HUES64 (cell line): ENCODE results near the gene C18orf32.
A peak's percentile ranks its signal among the peaks of the same experiment; 100 is the strongest.

Experiments used
- H3K27ac ChIP-seq: 2 replicates; pipeline ENCODE4 v1.7.0; 2013; ENCODE audit warnings: low read depth, low read length, inconsistent platforms
- H3K27me3 ChIP-seq: 2 replicates; pipeline ENCODE4 v1.6.1; 2013; ENCODE audit warnings: mild to moderate bottlenecking, low read length; ENCODE audit not compliant: insufficient read depth
- H3K36me3 ChIP-seq: 2 replicates; pipeline ENCODE4 v1.6.1; 2013; ENCODE audit warnings: mild to moderate bottlenecking, low read length; ENCODE audit not compliant: insufficient read depth
- H3K4me1 ChIP-seq: 2 replicates; pipeline ENCODE4 v1.6.1; 2013; ENCODE audit warnings: mild to moderate bottlenecking, low read length, moderate library complexity; ENCODE audit not compliant: insufficient read depth
- H3K4me3 ChIP-seq: 2 replicates; pipeline ENCODE4 v1.5.1; 2013; ENCODE audit warnings: mild to moderate bottlenecking, low read length, moderate library complexity
- H3K9ac ChIP-seq: 2 replicates; pipeline ENCODE4 v1.6.1; 2013; ENCODE audit warnings: mild to moderate bottlenecking, low read depth, low read length
- H3K9me3 ChIP-seq: 2 replicates; pipeline ENCODE4 v1.6.1; 2013; ENCODE audit warnings: low read depth, low read length; ENCODE audit not compliant: insufficient read depth
- WGBS: fragments of 150-250, 120-280 bp; methylation state at CpG from one replicate; pipeline ENCODE4 v1.1.7; 2013; ENCODE audit warnings: missing lambda C conversion rate; 5-methylcytosine and 5-hydroxymethylcytosine counted together

The C18orf32 gene

GRCh38 chr18:49500201-49500921 is 13.3 kb upstream of the C18orf32 start:
- H3K27ac ChIP-seq, result peak overlapping the region; percentile 80; the same call in 1 of the 2 replicates
- H3K4me1 ChIP-seq, result peaks cover 16% of the 10 kb centered on the region
- peak overlapping the region; percentile 11; the same call in 1 of the 2 replicates for H3K9ac ChIP-seq
- peak overlapping the region; percentile 15; the same call in 1 of the 2 replicates for H3K4me3 ChIP-seq
- no peaks in the 10 kb centered on the region for H3K27me3 ChIP-seq
- 8% methylated on average over 14 of the region's 14 CpGs for WGBS
- no peaks in the 10 kb centered on the region for H3K9me3 ChIP-seq
- no peaks in the 10 kb centered on the region for H3K36me3 ChIP-seq

- H3K9ac ChIP-seq, result no peak overlapping the region
- WGBS, result 67% methylated on average over 16 of the region's 16 CpGs
These were observed 12.1 kb upstream of the C18orf32 start for GRCh38 chr18:49499046-49499637.

GRCh38 chr18:49495480-49495879 is 8.4 kb upstream of the C18orf32 start:
- H3K9me3 ChIP-seq, result no peaks in the 10 kb centered on the region
- H3K36me3 ChIP-seq, result peaks cover 13% of the 10 kb centered on the region
- H3K9ac ChIP-seq, result no peak overlapping the region
- no peaks in the 10 kb centered on the region for H3K27me3 ChIP-seq
- H3K4me1 ChIP-seq, result peaks cover 41% of the 10 kb centered on the region
- WGBS, result 57% methylated on average over 2 of the region's 2 CpGs
- H3K4me3 ChIP-seq, result no peak overlapping the region
- H3K27ac ChIP-seq, result no peak overlapping the region

More at GRCh38 chr18:49499046-49499637, 12.1 kb upstream of the C18orf32 start:
- H3K9me3 ChIP-seq, result no peaks in the 10 kb centered on the region
- H3K4me3 ChIP-seq, result no peak overlapping the region
- no peaks in the 10 kb centered on the region for H3K36me3 ChIP-seq
- H3K27me3 ChIP-seq, result no peaks in the 10 kb centered on the region
- peaks cover 24% of the 10 kb centered on the region for H3K4me1 ChIP-seq
- no peak overlapping the region for H3K27ac ChIP-seq

GRCh38 chr18:49495076-49495475 is 8.0 kb upstream of the C18orf32 start:
- Histone ChIP-seq H3K4me1 (peaks cover 44% of the 10 kb centered on the region), H3K27me3 (no peaks in the 10 kb centered on the region), H3K36me3 (peaks cover 17% of the 10 kb centered on the region), H3K9me3 (no peaks in the 10 kb centered on the region), H3K27ac (no peak overlapping the region), H3K9ac (no peak overlapping the region), H3K4me3 (no peak overlapping the region)
- WGBS, result 38% methylated on average over 3 of the region's 3 CpGs

GRCh38 chr18:49494660-49495059 is 7.6 kb upstream of the C18orf32 start:
- Histone ChIP-seq H3K27me3 (no peaks in the 10 kb centered on the region), H3K27ac (no peak overlapping the region), H3K9me3 (no peaks in the 10 kb centered on the region), H3K4me1 (peaks cover 48% of the 10 kb centered on the region), H3K9ac (no peak overlapping the region), H3K36me3 (peaks cover 21% of the 10 kb centered on the region), H3K4me3 (no peak overlapping the region)
- WGBS, result no CpG with 5 or more reads among the region's 2 CpGs

GRCh38 chr18:49492694-49493033 is 5.6 kb upstream of the C18orf32 start:
- peak overlapping the region; percentile 99; the same call in 1 of the 2 replicates for H3K4me3 ChIP-seq
- no peaks in the 10 kb centered on the region for H3K9me3 ChIP-seq

GRCh38 chr18:49491857-49492693 is 5.0 kb upstream of the C18orf32 start, which contains the start of gene RPL17:
Gene RPL17 (minus strand): TSS chr18:49492465.
- Histone ChIP-seq H3K9me3 (no peaks in the 10 kb centered on the region), H3K9ac (peak within 1 kb of the TSS; percentile 99), H3K4me3 (peak within 1 kb of the TSS; percentile 99), H3K36me3 (peaks cover 44% of the 10 kb centered on the region), H3K4me1 (peaks cover 42% of the 10 kb centered on the region), H3K27me3 (no peaks in the 10 kb centered on the region), H3K27ac (peak within 1 kb of the TSS; percentile 91)
- WGBS, result under 1% methylated on average over 53 of the region's 53 CpGs

More at GRCh38 chr18:49492694-49493033, 5.6 kb upstream of the C18orf32 start:
- Histone ChIP-seq H3K36me3 (peaks cover 41% of the 10 kb centered on the region), H3K27me3 (no peaks in the 10 kb centered on the region), H3K4me1 (peaks cover 42% of the 10 kb centered on the region), H3K27ac (peak overlapping the region; percentile 15; the same call in 1 of the 2 replicates), H3K9ac (no peak overlapping the region)
- 53% methylated on average over 6 of the region's 6 CpGs for WGBS

GRCh38 chr18:49491534-49491856 is 4.5 kb upstream of the C18orf32 start:
- no peaks in the 10 kb centered on the region for H3K9me3 ChIP-seq
- 2% methylated on average over 6 of the region's 7 CpGs for WGBS
- H3K36me3 ChIP-seq, result peaks cover 44% of the 10 kb centered on the region
- peak overlapping the region; percentile 99 for H3K4me3 ChIP-seq
- peak overlapping the region; percentile 99 for H3K9ac ChIP-seq
- H3K27ac ChIP-seq, result peak overlapping the region; percentile 91
- no peaks in the 10 kb centered on the region for H3K27me3 ChIP-seq
- H3K4me1 ChIP-seq, result peaks cover 42% of the 10 kb centered on the region

- H3K27me3 ChIP-seq, result no peaks in the 10 kb centered on the region
- H3K27ac ChIP-seq, result peak overlapping the region; percentile 91
- peaks cover 44% of the 10 kb centered on the region for H3K36me3 ChIP-seq
- H3K4me3 ChIP-seq, result peak overlapping the region; percentile 99
- no peaks in the 10 kb centered on the region for H3K9me3 ChIP-seq
- H3K9ac ChIP-seq, result peak overlapping the region; percentile 99
- peaks cover 45% of the 10 kb centered on the region for H3K4me1 ChIP-seq
- 90% methylated on average over 4 of the region's 4 CpGs for WGBS
These were observed 3.3 kb upstream of the C18orf32 start for GRCh38 chr18:49490246-49490762.

GRCh38 chr18:49487711-49488310 is 777 bp upstream of the C18orf32 start:
- peak overlapping the region; percentile 78; the same call in 1 of the 2 replicates for H3K27ac ChIP-seq
- H3K4me1 ChIP-seq, result peaks cover 28% of the 10 kb centered on the region
- 81% methylated on average over 8 of the region's 8 CpGs for WGBS
- H3K36me3 ChIP-seq, result peaks cover 54% of the 10 kb centered on the region
- H3K27me3 ChIP-seq, result no peaks in the 10 kb centered on the region
- peak overlapping the region; percentile 76 for H3K9ac ChIP-seq
- peak overlapping the region; percentile 79 for H3K4me3 ChIP-seq
- no peaks in the 10 kb centered on the region for H3K9me3 ChIP-seq
